ENCODE measurements around the gene SLC4A5.

DNA sequence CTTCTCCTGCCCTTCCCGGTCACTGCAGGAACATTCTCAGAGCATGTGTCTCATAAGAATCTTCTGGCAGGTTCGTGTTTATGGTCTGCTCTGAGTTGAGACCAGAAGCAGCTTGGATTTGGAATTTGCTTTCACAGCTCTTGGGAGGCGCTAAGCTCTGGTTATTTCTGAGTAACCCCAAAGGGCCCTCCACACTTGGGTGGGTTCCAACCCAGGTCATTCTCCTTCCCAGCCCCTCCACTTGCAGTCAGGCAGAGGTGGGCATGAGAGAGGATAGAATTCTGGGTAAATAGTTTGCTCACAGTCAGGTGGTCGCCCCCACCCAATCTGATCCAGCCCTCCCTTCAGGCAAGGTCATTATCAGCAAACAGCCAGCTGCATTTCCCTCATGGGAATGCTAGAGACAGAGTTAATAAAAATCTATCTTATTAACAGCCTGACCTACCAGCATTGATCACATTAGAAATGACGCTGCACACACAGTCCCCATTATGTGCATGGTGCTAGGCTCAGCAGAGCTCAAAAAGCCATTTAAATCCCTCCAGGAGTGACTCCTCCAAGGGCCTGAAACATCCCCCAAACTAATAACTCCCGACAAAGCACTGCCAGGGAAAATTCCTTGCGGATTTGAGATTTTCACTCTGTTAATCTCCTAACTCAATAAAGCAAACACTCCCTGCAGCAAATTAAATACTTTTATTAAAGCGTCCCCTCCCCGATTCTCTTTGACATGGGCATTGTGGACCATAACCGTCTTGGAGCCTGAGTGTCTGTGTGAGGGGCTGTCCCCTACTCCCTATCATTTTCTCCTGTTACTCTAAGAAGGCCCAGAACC, 61.9 kb downstream of the SLC4A5 start:
- TF ChIP-seq CTCF (IDR thresholded peaks at IDR 0.05) (no peak), POLR2A (IDR thresholded peaks at IDR 0.05) (no peak), POLR2AphosphoS5 (IDR thresholded peaks at IDR 0.05) (no peak), EP300 (IDR thresholded peaks at IDR 0.05) (no peak)
